Measurements from ENCODE around the gene SYNPO.

SYNPO gene

DNA sequence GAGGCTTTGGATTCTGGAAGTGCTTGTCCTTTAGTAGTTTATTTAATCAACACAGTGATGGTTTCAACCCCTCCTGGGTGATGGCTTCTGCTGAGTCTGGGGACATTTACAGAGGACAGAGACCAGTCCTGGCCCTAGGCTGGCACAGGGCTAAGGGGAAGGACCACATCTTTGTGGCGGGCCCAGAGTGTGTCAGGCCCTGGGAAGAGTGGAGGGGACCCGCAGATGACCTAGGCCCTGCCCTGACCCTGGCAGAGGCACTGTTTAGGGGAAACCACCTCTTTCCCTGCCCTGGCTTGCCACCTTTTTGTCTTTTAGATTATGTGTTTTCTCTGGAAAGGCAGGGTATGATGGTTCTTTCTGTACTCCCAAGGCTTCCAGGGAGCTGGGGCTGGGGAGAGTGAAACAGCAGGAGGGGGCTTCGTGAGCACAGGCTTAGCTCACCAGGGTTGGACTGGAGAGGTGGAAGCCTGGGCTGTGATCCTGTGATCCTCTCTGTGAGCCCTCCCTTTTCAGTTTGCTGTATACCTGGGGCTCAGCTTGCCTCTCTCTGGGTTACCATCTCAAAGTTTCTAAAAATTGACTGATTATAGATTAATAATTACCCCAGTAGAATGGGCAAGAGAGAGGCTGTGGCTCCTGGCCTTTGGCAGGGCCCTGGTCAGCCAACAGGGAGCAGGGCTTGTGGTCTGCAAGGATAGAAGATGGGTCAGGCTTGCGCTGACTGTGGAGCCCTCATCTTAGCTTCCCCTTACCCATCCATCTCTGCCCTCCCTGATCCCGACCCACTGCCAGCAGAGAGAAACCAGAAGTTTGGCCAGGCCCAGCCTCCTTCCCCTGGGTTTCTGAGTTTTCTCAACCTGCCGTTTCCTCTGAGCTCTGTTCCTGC, 1.7 kb upstream of the SYNPO start:
- no peak overlapping the region for H3K4me3 ChIP-seq (ENCODE audit: low read depth, low read length, poor library complexity, severe bottlenecking)
- no peak overlapping the region for H3K9ac ChIP-seq (ENCODE audit: low read length)
- no peaks in the 10 kb centered on the region for H3K9me2 ChIP-seq (ENCODE audit: low read depth, low read length)
- no peak overlapping the region for H3K27ac ChIP-seq (ENCODE audit: low read depth, low read length, poor library complexity, severe bottlenecking)
- no peaks in the 10 kb centered on the region for H3K9me3 ChIP-seq (ENCODE audit: low read length)
- no peak for TF ChIP-seq EZH2 (IDR thresholded peaks at IDR 0.05; ENCODE audit: borderline replicate concordance, low read length)
- TF ChIP-seq, protein P1, sequence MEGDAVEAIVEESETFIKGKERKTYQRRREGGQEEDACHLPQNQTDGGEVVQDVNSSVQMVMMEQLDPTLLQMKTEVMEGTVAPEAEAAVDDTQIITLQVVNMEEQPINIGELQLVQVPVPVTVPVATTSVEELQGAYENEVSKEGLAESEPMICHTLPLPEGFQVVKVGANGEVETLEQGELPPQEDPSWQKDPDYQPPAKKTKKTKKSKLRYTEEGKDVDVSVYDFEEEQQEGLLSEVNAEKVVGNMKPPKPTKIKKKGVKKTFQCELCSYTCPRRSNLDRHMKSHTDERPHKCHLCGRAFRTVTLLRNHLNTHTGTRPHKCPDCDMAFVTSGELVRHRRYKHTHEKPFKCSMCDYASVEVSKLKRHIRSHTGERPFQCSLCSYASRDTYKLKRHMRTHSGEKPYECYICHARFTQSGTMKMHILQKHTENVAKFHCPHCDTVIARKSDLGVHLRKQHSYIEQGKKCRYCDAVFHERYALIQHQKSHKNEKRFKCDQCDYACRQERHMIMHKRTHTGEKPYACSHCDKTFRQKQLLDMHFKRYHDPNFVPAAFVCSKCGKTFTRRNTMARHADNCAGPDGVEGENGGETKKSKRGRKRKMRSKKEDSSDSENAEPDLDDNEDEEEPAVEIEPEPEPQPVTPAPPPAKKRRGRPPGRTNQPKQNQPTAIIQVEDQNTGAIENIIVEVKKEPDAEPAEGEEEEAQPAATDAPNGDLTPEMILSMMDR (IDR thresholded peaks at IDR 0.05; ENCODE audit: low read length): no peak
- no peaks in the 10 kb centered on the region for H4K20me1 ChIP-seq (ENCODE audit: insufficient read depth, low read length)
- H3K36me3 ChIP-seq (ENCODE audit: insufficient read depth, low read length): no peaks in the 10 kb centered on the region
- no peaks in the 10 kb centered on the region for H3K4me1 ChIP-seq (ENCODE audit: insufficient read depth, low read length, severe bottlenecking)
- 0 out of 2 replicates have a peak, but pooled peaks cover 5% of the 10 kb centered on the region for H3K27me3 ChIP-seq (ENCODE audit: insufficient read depth, low read length)
- H3K4me2 ChIP-seq (ENCODE audit: low read length): no peak overlapping the region
- H3K79me2 ChIP-seq (ENCODE audit: insufficient read depth, low read length): no peaks in the 10 kb centered on the region
- H2AFZ ChIP-seq (ENCODE audit: low read length): no peak overlapping the region
- H3F3A ChIP-seq (ENCODE audit: insufficient read depth, low read length): no peaks in the 10 kb centered on the region

- H2AFZ ChIP-seq (ENCODE audit: low read length): no peak overlapping the region
- no peaks in the 10 kb centered on the region for H3K36me3 ChIP-seq (ENCODE audit: insufficient read depth, low read length)
- no peak overlapping the region for H3K9ac ChIP-seq (ENCODE audit: low read length)
- H3K79me2 ChIP-seq (ENCODE audit: insufficient read depth, low read length): no peaks in the 10 kb centered on the region
- no peaks in the 10 kb centered on the region for H3K9me3 ChIP-seq (ENCODE audit: low read length)
- H3K27me3 ChIP-seq (ENCODE audit: insufficient read depth, low read length): 0 out of 2 replicates have a peak, but pooled peaks cover 5% of the 10 kb centered on the region
- no peak overlapping the region for H3K4me2 ChIP-seq (ENCODE audit: low read length)
- H3F3A ChIP-seq (ENCODE audit: insufficient read depth, low read length): no peaks in the 10 kb centered on the region
- no peaks in the 10 kb centered on the region for H3K9me2 ChIP-seq (ENCODE audit: low read depth, low read length)
- no peaks in the 10 kb centered on the region for H4K20me1 ChIP-seq (ENCODE audit: insufficient read depth, low read length)
- H3K4me1 ChIP-seq (ENCODE audit: insufficient read depth, low read length, severe bottlenecking): no peaks in the 10 kb centered on the region
- no peak overlapping the region for H3K4me3 ChIP-seq (ENCODE audit: low read depth, low read length, poor library complexity, severe bottlenecking)
- TF ChIP-seq, protein P1 (IDR thresholded peaks at IDR 0.05; ENCODE audit: low read length): no peak
- no peak for TF ChIP-seq EZH2 (IDR thresholded peaks at IDR 0.05; ENCODE audit: borderline replicate concordance, low read length)
- H3K27ac ChIP-seq (ENCODE audit: low read depth, low read length, poor library complexity, severe bottlenecking): no peak overlapping the region
Observed at GRCh38 chr5:150639377-150639692, 1.1 kb upstream of the SYNPO start.

GRCh38 chr5:150639751-150640150, 709 bp upstream of the SYNPO start:
- Histone ChIP-seq H3F3A (ENCODE audit: insufficient read depth, low read length) (no peaks in the 10 kb centered on the region), H2AFZ (ENCODE audit: low read length) (no peak overlapping the region), H3K27ac (ENCODE audit: low read depth, low read length, poor library complexity, severe bottlenecking) (no peak overlapping the region), H4K20me1 (ENCODE audit: insufficient read depth, low read length) (no peaks in the 10 kb centered on the region), H3K4me1 (ENCODE audit: insufficient read depth, low read length, severe bottlenecking) (no peaks in the 10 kb centered on the region), H3K79me2 (ENCODE audit: insufficient read depth, low read length) (no peaks in the 10 kb centered on the region), H3K4me3 (ENCODE audit: low read depth, low read length, poor library complexity, severe bottlenecking) (no peak overlapping the region), H3K9me3 (ENCODE audit: low read length) (no peaks in the 10 kb centered on the region), H3K9me2 (ENCODE audit: low read depth, low read length) (no peaks in the 10 kb centered on the region), H3K9ac (ENCODE audit: low read length) (no peak overlapping the region), H3K27me3 (ENCODE audit: insufficient read depth, low read length) (0 out of 2 replicates have a peak, but pooled peaks cover 5% of the 10 kb centered on the region), H3K36me3 (ENCODE audit: insufficient read depth, low read length) (no peaks in the 10 kb centered on the region), H3K4me2 (ENCODE audit: low read length) (no peak overlapping the region)
- TF ChIP-seq, protein P1 (IDR thresholded peaks at IDR 0.05; ENCODE audit: low read length): no peak
- no peak for TF ChIP-seq EZH2 (IDR thresholded peaks at IDR 0.05; ENCODE audit: borderline replicate concordance, low read length)

Data from OCI-LY1 (cell line).